ENCODE measurements around the gene WEE2. TPM values are rescaled to one million over a fixed set of nuclear protein-coding genes. Genes with fewer than 3 reads are reported as not detected.

Gene WEE2
- polyA plus RNA-seq, 1 experiment, result not detected

GRCh38 chr7:141701489-141702046 is 6.6 kb upstream of the WEE2 start:
- ChIA-PET POLR2A (interaction anchor here (0.6 kb wide), 1 partner anchor 1032 kb away, joined by 9 read pairs; no protein-coding TSS in a partner anchor), CTCF (no interaction called here)
- Histone ChIP-seq H3K36me3 (ENCODE audit: control insufficient read depth, insufficient read depth, low read length) (no peaks in the 10 kb centered on the region), H3K4me3 (ENCODE audit: low read depth, low read length) (peak overlapping the region; percentile 65), H3K27me3 (ENCODE audit: control insufficient read depth, insufficient read depth, low read length) (peaks cover 3% of the 10 kb centered on the region)
- no peak for DNase-seq (ENCODE audit: low read depth)
- TF ChIP-seq, protein P1, sequence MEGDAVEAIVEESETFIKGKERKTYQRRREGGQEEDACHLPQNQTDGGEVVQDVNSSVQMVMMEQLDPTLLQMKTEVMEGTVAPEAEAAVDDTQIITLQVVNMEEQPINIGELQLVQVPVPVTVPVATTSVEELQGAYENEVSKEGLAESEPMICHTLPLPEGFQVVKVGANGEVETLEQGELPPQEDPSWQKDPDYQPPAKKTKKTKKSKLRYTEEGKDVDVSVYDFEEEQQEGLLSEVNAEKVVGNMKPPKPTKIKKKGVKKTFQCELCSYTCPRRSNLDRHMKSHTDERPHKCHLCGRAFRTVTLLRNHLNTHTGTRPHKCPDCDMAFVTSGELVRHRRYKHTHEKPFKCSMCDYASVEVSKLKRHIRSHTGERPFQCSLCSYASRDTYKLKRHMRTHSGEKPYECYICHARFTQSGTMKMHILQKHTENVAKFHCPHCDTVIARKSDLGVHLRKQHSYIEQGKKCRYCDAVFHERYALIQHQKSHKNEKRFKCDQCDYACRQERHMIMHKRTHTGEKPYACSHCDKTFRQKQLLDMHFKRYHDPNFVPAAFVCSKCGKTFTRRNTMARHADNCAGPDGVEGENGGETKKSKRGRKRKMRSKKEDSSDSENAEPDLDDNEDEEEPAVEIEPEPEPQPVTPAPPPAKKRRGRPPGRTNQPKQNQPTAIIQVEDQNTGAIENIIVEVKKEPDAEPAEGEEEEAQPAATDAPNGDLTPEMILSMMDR (IDR thresholded peaks at IDR 0.05; ENCODE audit: insufficient read depth, low read depth, low read length), result no peak

DNA sequence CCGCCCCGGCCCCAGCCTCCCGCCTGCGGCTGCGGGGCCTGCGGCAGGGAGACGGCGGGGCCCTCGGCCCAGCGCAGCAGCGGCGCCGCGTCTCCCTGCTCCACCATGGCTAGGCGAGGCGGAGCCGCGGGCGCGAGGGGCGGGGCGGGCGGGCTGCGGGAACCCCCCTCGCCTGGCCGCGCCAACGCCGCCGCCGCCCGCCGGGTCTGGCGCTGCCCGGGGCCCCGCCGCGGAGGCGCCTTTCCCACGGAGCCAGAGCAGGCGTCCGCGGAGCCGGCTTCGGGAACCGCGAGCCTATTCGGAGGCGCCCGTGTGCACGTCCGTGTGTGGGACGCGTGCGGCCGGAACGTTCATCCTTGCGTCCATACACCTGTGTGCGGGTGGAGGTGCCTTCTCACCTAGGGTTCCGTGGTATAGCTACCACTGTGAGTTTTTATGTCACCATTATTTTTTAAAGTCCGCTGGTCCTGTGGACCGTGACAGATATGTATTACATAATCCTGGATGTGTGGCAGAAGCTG is 6.0 kb upstream of the WEE2 start, which contains the start of gene DENND11:
Gene DENND11, minus strand, starts transcription at position 120 of the 521 bp plus-strand sequence. Its CDS starts 13 bp downstream, at position 107.
- POLR2A ChIA-PET, result no interaction called here
- Histone ChIP-seq H3K27me3 (ENCODE audit: control insufficient read depth, insufficient read depth, low read length) (peaks cover 3% of the 10 kb centered on the region), H3K36me3 (ENCODE audit: control insufficient read depth, insufficient read depth, low read length) (no peaks in the 10 kb centered on the region), H3K4me3 (ENCODE audit: low read depth, low read length) (peak within 1 kb of the TSS; percentile 65)
- no peak for DNase-seq (ENCODE audit: low read depth)
- CTCF ChIA-PET, result interaction anchor here (0.6 to 1.6 kb wide), 2 partner anchors 36 to 621 kb away, joined by 3 to 7 read pairs; partner anchors contain the start of gene SSBP1
- TF ChIP-seq, protein P1 (IDR thresholded peaks at IDR 0.05; ENCODE audit: insufficient read depth, low read depth, low read length), result no peak

GRCh38 chr7:141702892-141703291 is 5.3 kb upstream of the WEE2 start:
- TF ChIP-seq, protein P1 (IDR thresholded peaks at IDR 0.05; ENCODE audit: insufficient read depth, low read depth, low read length), result no peak
- peaks cover 3% of the 10 kb centered on the region for H3K27me3 ChIP-seq (ENCODE audit: control insufficient read depth, insufficient read depth, low read length)
- H3K4me3 ChIP-seq (ENCODE audit: low read depth, low read length), result no peak overlapping the region
- no peaks in the 10 kb centered on the region for H3K36me3 ChIP-seq (ENCODE audit: control insufficient read depth, insufficient read depth, low read length)
- ChIA-PET CTCF (interaction anchor here (0.6 to 1.6 kb wide), 2 partner anchors 35 to 622 kb away, joined by 3 to 7 read pairs; partner anchors contain the start of gene SSBP1), POLR2A (no interaction called here)
- DNase-seq (ENCODE audit: low read depth), result no peak

DNA sequence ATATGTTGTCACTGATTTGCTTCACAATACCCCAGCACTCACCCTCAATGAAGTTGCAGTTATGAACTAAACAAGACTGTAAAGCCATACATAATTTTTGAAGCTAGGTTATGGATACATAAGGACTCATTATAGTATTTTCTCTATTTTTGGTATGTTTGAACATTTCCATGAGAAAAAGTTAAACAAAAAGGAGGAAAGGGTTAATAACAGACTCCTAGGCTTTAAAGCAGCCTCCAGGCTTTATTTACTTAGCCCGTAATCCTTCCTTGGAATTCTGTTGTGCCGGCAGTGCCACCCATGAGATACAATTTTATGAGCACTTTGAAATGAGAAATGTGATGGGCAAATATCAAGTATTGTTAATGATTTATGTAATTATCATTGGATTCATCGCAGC is 4.0 kb upstream of the WEE2 start:
- CTCF ChIA-PET, result no interaction called here
- POLR2A ChIA-PET, result no interaction called here
- Histone ChIP-seq H3K36me3 (ENCODE audit: control insufficient read depth, insufficient read depth, low read length) (no peaks in the 10 kb centered on the region), H3K27me3 (ENCODE audit: control insufficient read depth, insufficient read depth, low read length) (peaks cover 3% of the 10 kb centered on the region), H3K4me3 (ENCODE audit: low read depth, low read length) (no peak overlapping the region)
- no peak for DNase-seq (ENCODE audit: low read depth)
- TF ChIP-seq, protein P1 (IDR thresholded peaks at IDR 0.05; ENCODE audit: insufficient read depth, low read depth, low read length), result no peak

- Histone ChIP-seq H3K36me3 (ENCODE audit: control insufficient read depth, insufficient read depth, low read length) (no peaks in the 10 kb centered on the region), H3K4me3 (ENCODE audit: low read depth, low read length) (no peak overlapping the region), H3K27me3 (ENCODE audit: control insufficient read depth, insufficient read depth, low read length) (peaks cover 3% of the 10 kb centered on the region)
- CTCF ChIA-PET, result interaction anchor here (1.5 kb wide), 1 partner anchor 13 kb away, joined by 4 read pairs; no protein-coding TSS in a partner anchor
- POLR2A ChIA-PET, result no interaction called here
- TF ChIP-seq, protein P1 (IDR thresholded peaks at IDR 0.05; ENCODE audit: insufficient read depth, low read depth, low read length), result no peak
- no peak for DNase-seq (ENCODE audit: low read depth)
These were observed 3.4 kb upstream of the WEE2 start for GRCh38 chr7:141704741-141705140.

Measured in BJ (cell line).